Measurements from ENCODE around the gene DYNC2H1.

- no peak for TF ChIP-seq SIN3A (IDR thresholded peaks at IDR 0.05; ENCODE audit: borderline replicate concordance, insufficient read depth, low read depth, low read length)
- no peak for TF ChIP-seq CTCF (IDR thresholded peaks at IDR 0.05)
- TF ChIP-seq POLR2AphosphoS5 (IDR thresholded peaks at IDR 0.05; ENCODE audit: low read depth, low read length): no peak
- no peak for TF ChIP-seq REST (IDR thresholded peaks at IDR 0.05; ENCODE audit: insufficient read depth in 1 of 2, low read depth in 2 of 2, low read length in 1 of 2)
- TF ChIP-seq TCF7L2 (IDR thresholded peaks at IDR 0.05; ENCODE audit: low read depth, low read length): no peak
These were observed 415.8 kb downstream of the DYNC2H1 start for GRCh38 chr11:103525069-103525468.

Measured in Panc1 (cell line).